ENCODE measurements around the gene CARF.
"Not testable (repeated sequence)": the region's sequence is repeated elsewhere in the genome, so short reads cannot be mapped to it uniquely, and the experiment has no call there.

The CARF gene

DNA sequence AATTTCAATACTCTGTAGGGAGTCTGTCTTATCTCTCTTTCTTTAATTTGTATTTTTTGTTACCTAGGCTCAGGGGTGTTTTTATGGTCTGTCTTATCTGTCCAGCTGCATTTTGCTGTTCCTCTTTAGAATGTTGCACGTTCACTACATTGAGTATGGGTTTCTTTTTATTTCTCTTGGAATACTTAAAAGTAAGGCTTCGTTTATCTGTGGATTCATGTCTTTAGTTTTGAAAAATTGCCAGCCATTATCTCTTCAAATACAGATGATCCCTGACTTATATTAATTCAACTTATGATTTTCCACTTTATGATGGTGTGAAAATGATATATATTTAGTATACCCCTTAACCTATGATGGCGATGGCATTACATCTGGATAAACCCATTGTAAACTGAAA lies 26.9 kb downstream of the CARF start:
- DNase-seq (ENCODE audit: low read depth), result no peak

DNA sequence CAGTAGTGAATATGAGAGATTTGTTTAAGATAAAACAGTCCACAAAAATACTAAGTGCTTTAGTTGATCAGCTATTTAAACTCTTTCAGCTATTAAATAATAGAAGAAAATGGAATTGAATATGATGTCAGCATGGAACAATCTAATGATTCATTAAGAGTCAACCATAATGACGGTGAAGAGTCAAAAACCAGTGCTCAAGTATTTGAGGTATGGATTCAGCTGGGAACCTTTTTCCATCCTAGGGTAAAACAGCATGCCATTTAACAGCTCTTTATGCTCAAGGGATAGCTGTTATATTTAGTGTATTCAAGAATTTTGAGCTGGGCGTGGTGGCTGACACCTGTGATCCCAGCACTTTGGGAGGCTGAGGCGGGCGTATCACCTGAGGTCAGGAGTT lies 29.7 kb downstream of the CARF start:
- DNase-seq (ENCODE audit: low read depth), result peak; percentile 64

DNA sequence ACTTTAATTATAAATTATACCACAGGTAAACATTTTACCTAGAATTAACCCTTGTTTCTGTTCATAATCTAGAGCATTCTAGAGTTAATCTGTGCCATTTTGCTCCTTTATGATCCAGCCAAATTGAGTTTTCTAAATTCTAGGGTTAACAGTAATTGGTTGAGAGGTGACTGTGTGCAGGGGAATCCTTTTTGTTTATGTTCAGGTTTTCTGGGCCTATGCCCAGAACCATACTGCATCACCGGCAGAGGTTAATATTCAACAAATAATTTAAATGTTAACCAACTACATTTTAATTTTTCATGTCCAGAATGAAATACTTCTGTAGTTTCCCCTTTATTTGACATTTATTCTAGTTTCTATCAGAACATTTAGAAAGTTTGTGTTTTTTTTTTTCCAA lies 32.3 kb downstream of the CARF start:
- DNase-seq (ENCODE audit: low read depth), result peak; percentile 47

DNA sequence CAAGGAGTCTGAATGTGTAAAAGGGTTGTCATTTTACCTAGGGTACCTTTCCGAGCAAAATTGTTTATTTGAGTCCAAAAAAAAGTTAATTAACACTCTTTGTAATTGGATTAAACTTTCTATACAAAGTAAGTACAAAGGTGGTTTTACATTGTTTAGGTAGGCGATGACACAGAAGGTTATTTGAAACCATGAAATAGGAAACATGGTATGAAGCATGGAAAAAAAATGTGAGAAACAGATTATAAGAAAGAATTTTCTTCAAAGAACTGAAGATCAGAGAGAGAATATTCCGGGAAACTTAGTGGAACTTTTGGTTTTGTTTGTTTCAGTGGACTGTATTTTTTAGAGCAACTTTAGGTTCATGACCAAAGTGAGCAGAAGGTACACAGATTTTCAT lies 32.7 kb downstream of the CARF start:
- peak; percentile 6 for DNase-seq (ENCODE audit: low read depth)

DNA sequence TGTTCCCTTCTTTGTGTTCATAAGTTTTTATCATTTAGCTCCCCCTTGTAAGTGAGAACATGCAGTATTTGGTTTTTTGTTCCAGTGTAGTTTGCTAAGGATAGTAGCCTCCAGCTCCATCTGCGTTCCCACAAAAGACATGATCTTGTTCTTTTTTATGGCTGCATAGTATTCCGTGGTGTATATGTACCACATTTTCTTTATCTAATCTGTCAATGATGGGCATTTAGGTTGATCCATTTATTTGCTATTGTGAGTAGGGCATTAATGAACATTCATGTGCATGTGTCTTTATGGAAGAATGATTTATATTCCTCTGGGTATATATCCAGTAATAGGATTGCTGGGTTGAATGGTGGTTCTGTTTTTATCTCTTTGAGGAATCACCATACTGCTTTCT lies 33.4 kb downstream of the CARF start:
- DNase-seq (ENCODE audit: low read depth), result no peak

DNA sequence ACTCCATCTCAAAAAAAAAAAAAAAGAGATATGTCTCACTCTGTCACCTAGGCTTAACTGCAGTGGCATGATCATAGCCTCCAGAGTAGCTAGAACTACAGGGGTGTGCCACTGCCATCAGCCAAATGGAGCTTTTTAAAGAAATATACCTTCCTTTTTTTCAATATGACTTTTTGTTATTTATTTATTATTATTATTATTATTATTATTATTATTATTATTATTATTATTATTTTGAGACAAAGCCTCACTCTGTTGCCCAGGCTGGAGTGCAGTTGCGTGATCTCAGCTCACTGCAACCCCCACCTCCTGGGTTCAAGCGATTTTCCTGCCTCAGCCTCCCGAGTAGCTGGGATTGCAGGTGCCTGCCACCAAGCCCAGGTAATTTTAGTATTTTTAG lies 37.3 kb downstream of the CARF start:
- DNase-seq (ENCODE audit: low read depth), result not testable (repeated sequence)

DNA sequence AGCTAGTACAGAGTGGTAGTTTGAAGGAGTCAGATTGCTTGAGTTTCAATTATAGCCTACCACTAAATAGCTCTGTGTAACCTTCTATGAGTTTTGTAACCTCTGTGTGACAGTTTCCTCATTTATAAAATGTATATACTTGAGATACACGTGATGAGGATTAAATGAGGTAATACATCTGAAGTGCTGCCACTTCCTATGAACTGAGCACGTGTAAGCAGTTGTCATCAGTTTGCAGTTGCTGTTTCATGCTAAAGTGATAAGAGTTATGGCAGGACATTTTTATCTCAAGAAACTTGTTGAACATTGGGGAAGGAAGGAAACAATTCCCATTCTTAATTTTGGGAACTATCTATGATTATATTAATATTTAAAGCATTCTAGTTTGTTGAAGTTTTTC lies 38.5 kb downstream of the CARF start:
- no peak for DNase-seq (ENCODE audit: low read depth)

DNA sequence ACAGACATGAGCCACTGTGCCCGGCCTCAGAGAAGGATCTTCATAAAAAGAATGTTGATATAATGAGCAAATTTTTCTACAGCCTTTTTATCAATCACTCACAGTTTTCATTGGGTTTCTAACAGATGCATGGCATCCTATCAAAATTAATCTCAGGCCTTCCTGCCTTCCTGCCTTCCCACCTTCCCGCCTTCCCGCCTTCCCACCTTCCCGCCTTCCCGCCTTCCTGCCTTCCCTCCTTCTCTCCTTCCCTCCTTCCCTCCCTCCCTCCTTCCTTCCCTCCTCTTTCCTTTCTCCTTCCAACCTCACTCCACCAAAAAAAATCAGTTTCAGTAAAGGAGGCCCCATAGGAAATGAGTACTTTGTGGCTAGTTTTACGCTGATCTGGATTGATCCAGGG lies 48.4 kb downstream of the CARF start:
- DNase-seq (ENCODE audit: low read depth), result no peak

DNA sequence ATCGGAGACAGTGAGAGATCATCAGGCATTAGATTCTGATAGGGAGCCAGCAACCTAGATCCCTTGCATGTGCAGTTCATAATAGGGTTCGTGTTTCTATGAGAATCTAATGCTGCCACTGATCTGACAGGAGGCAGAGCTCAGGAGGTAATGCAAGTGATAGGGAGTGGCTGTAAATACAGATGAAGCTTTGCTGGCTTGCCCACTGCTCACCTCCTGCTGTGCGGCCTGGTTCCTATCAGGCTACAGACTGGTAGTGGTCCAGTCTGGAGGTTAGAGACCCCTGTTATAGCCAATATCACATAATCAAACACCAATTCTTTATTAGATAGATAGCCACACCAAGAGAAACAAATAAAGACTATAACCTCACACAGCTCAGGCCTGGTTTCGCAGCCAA lies 51.6 kb downstream of the CARF start:
- no peak for DNase-seq (ENCODE audit: low read depth)

DNA sequence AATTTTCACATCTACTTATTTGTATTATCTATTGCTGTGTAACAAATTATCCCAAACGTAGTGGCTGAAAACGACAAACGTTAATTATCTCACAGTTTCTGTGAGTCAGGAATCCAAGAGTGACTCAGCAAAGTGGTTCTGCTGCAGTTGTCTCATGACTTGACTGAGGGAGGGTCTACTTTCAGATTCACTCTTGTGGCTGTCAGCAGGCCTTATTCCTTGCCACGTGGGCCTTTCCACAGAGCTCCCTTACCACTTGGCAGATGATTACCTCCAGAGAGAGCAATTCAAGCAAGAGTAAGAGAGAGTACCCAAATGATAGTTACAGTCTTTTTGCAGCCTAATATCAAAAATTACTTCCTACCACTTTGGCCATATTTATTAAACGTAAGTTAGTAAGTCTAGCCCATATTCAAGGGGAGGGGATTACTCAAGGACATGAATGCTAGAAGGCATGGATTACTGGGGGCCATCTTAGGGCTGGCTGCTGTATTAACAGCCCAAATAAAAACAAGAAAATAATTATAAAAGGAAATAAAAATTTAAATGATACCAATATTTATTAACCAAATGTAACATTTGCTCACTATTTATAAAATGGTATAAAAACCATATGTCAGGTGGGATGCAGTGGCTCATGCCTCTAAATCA lies 53.9 kb downstream of the CARF start:
- DNase-seq (ENCODE audit: low read depth), result peak; percentile 43

DNA sequence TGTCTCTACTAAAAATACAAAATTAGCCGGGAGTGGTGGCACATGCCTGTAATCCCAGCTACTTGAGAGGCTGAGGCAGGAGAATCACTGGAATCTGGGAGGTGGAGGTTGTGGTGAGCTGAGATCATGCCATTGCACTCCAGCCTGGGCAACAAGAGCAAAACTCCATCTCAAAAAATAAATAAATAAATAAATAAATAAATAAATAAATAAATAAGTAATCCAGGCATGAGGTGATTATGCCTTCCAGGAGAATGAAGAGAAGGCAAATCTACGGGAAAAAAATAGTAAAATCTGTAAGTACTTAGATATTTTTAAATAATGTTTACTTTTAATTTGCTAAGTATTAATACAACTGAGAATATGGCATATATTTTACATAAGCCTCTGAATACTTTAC lies 57.3 kb downstream of the CARF start:
- not testable (repeated sequence) for DNase-seq (ENCODE audit: low read depth)

DNA sequence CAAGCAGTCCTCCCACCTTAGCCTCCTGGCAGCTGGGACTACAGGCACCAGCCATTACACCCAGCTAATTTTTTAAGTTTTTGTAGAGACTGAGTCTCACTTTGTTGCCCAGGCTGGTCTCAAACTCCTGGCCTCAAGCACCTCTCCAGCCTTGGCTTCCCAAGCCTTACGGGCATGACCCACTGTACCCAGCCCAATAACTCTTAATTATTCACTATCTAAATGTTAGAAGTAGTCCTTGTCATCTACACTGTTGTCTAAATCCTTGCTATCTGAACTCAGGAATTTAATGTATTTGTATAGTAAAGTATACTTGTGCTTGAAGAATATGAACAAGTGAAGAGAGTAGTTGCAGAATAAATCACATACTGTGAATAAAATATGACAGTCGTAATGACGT lies 64.7 kb downstream of the CARF start:
- no peak for DNase-seq (ENCODE audit: low read depth)

DNA sequence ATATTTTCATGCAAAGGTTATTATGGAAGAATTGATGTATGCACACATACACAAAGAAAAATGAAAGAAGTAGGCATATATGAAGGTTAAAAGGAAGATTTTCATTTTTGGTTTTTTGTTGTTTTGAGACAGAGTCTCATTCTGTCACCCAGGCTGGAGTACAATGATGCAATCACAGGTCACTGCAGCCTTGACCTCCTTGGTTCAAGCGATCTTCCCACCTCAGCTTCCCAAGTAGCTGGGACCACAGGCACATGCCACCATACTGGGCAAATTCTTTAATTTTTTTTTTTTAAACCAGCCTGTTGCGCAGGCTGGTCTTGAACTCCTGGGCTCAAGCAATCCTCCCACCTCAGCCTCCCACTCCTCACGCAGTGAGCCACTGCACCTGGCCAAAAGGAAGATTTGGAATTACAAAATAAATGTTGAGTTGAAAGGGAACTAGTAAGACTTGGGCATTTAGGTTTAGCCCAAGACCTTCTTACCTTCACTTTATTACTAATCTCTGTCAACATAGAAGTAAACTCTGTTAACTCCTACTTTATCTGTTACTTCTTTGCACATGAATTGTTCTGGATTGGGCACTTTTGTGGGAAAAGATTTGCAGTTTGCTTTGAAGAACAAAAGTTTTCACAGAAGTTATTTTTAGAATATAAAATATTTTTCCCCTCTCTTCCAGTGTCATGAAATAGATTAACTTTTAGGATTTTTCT lies 70.9 kb downstream of the CARF start:
- DNase-seq (ENCODE audit: low read depth), result no peak

DNA sequence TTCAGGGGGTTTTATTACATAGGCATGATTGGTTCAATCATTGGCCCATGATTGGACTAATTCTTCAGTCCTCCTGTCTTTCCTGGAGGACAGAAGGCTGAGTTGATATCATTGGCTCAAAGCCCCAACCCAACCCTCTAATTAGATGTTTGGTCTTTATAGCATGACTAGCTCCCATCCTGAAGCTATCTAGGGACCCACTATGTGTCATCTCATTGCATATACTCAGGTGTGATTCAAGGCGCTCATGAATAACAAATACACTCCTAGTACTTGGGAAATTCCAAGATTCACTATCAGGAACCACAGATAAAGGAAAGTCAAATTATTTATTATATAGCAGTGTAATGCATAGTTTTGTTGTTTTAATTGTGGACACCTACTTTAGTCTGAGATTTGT lies 77.7 kb downstream of the CARF start:
- no peak for DNase-seq (ENCODE audit: low read depth)

DNA sequence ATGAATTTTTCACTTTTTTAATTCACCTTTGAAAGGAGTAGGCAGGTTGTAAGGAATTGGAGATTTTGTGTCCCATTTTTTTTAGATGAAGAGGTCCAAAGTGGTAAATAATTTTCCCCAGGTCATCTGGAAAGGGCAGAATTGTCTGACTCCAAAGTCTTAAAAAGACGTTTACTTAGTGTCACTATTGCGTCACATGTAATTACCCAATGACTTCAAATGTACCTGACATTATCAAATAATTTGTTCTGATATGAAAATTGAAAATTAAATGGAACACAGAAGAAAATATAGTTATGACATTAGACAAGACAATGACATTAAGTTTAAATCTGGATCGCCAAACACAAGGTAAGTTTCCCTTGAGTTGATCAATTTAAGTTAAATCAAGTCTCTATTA lies 78.4 kb downstream of the CARF start:
- DNase-seq (ENCODE audit: low read depth), result no peak

DNA sequence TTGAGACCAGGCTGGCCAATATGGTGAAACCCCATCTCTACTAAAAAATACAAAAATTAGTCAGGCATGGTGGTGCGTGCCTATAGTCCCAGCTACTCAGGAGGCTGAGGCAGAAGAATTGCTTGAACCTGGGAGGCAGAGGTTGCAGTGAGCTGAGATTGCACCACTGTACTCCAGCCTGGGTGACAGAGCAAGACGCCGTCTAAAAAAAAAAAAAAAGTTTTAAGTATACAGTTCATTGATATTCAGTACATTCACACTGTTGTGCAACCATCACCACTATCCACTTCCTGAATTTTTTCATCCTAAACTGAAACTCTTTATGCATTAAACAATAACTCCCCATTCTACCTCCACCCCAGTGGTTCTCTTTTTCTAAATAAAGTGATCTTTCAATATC lies 85.0 kb downstream of the CARF start:
- not testable (repeated sequence) for DNase-seq (ENCODE audit: low read depth)

DNA sequence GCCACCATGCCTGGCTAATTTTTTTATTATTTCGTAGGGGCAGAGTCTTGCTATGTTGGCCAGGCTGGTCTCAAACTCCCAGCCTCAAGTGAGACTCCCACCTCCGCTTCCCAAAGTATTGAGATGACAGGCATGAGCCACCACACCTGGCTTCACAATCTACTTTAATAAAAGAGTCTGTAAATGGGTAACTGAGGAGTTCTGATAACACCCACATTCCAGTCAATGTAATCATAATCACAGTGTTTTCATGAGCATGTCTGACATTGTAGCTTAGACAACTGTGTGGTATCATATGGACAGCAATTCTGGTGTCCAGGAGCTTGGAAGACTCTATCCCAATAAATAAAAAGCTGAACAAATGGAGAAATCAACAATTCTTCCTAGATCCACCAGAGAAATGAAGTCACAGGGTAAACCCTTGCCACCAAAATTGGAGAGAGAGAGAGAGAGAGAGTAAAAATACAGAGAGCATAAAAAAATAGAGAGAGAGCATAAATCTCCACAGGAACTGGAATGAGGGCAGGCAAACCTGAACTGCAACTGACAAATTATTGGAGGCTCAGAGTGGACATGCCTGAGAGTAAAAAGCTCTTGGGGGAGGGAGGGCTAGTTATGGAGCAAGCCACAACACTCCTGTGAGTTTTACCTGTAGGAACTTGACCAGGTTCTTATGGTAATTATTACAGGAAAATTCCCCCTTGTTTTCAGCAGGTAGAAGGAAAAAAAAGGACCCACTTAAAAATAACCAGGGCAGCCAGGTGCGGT lies 90.2 kb downstream of the CARF start:
- DNase-seq (ENCODE audit: low read depth), result no peak

DNA sequence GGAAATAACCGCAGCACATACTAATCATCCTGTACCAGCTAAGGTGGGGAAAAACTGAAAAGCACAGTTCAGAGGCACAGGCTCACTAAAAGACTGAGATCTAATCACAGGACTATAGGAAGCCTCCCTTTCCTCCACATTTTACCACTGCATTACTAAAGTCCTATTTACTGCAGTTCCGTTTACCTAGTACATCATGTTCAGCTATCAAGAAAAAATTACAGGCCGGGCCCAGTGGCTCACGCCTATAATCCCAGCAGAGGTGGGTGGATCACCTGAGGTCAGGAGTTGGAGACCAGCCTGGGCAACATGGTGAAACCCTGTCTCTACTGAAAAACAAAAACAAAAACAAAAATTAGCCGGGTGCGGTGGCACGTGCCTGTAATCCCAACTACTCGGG lies 91.6 kb downstream of the CARF start:
- DNase-seq (ENCODE audit: low read depth), result no peak

DNA sequence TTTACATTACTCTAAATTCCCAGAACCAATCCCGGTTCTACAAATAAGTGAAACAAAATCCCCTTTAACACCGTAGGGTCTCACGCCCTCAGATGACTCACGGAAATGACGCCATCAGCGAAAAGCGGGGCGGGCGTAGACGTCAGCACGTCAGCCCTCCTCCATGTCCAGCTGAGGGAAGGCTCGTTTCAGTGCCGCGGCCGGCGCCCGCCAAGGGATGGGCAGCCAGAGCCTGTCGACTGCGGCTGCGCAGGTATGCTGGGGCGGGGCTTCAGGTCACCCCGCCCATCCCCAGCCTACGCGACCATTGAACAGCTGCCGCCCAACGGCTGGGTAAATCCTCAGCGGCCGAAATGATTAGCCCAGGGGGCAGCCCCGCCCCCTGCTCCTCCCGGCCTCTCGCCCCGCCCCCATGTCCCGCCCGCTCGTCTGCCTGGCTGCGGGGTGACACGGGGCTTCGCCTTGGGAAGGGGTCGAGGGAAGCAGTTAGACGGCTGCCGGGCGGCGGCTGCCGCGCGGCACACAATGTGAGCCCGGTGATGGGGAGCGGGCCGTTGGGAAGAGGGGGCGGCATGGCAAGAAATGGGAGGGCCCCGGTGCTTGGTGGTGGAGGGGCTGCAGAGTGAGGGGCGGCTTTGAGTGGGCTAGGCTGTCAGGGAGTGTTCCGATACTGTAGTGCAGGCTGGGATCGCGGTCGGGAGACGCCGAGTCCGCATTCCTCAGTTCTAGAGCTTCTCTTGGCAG lies 102.6 kb downstream of the CARF start, which contains the start of gene NBEAL1:
Gene NBEAL1 (plus strand): TSS at position 420 of the 744 bp plus-strand sequence. CDS start 1,510 bp downstream, outside the sequence.
- DNase-seq (ENCODE audit: low read depth), result peak; percentile 98

DNA sequence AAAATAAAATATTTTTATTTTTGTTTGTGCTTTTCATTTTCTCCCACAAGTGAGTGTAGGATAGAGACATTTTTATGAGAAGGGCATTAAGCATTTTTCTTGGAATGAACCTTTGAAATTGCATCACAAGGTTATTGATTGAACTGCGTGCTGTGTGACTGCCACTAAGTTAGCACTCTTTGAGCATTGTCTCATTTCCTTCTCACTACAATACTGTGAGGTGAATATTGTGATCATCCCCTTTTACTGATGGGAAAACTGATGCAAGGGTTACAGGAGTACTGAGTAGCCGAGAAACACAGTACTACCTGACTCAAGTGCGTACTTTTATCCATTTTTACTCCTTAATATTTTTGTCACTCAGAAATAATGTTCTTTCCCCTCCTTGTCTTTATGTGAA lies 104.6 kb downstream of the CARF start:
- no peak for DNase-seq (ENCODE audit: low read depth)

DNA sequence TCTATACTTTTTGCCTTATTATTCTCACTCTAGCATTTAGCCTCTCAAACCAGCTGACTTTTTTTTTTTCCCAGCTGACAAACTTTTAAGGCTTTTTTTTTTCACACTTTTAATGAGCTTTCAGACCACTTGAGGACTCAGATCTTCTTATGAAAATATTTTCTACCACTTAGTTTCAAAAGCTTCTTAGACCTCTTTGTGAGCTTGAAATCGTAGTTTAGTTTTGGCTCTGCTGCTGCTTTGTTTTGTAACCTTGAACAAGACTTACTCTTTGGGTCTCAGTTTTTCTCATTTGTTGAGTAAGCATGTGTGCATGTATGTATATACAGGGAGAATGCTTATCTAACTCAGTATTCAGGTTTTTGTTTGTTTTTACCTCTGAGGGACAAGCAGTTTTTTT lies 106.1 kb downstream of the CARF start:
- peak; percentile 25 for DNase-seq (ENCODE audit: low read depth)

DNA sequence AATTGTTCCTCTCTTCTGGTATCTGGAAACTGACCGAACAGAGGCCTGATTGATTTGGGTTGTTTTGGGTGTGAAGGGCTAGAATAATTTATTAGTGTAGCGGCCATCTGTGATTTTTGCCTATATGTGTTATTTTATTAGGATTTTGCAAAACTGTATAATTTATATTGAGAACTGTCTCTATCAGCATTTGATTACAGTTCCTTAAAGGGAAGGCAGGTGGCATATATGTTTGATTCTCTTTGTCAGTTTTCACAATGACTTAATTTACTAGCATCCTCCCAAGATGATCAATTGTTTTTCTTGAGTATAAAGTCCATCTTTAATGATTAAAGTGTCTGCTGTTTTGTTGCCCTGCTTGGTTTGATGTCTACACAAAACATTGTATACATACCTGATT lies 107.1 kb downstream of the CARF start:
- DNase-seq (ENCODE audit: low read depth), result no peak

Measured in EH (cell line).